ENCODE measurements around the gene ABI1.

DNA sequence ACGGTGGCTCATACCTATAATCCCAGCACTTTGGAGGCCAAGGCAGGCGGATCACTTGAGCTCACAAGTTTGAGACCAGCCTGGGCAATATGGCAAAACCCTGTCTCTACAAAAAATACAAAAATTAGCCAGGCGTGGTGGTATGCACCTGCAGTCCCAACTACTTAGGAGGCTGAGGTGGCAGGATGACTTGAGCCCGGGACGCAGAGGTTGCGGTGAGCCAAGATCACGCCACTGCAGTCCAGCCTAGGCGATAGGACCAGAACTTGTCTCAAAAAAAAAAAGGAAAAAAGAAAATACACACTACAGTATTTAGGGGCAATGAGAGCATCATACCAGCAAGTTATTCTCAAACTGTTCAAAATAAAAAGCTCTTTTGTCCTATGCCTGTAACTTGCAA, 59.5 kb downstream of the ABI1 start:
- TF ChIP-seq SP1 (CRISPR knock-in tag; conservative IDR thresholded peaks at IDR 0.05), result no peak
- TF ChIP-seq, protein P1, sequence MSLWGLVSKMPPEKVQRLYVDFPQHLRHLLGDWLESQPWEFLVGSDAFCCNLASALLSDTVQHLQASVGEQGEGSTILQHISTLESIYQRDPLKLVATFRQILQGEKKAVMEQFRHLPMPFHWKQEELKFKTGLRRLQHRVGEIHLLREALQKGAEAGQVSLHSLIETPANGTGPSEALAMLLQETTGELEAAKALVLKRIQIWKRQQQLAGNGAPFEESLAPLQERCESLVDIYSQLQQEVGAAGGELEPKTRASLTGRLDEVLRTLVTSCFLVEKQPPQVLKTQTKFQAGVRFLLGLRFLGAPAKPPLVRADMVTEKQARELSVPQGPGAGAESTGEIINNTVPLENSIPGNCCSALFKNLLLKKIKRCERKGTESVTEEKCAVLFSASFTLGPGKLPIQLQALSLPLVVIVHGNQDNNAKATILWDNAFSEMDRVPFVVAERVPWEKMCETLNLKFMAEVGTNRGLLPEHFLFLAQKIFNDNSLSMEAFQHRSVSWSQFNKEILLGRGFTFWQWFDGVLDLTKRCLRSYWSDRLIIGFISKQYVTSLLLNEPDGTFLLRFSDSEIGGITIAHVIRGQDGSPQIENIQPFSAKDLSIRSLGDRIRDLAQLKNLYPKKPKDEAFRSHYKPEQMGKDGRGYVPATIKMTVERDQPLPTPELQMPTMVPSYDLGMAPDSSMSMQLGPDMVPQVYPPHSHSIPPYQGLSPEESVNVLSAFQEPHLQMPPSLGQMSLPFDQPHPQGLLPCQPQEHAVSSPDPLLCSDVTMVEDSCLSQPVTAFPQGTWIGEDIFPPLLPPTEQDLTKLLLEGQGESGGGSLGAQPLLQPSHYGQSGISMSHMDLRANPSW (CRISPR knock-in tag; conservative IDR thresholded peaks at IDR 0.05; ENCODE audit: low read depth), result no peak
